GM18861 (cell line): ENCODE measurements around the gene KRTAP20-4.

Source experiments
- ATAC-seq: cut with Tn5 transposase; IDR thresholded peaks from one replicate; pipeline ENCODE4 v1.9.1; 2021; ENCODE audit not compliant: unreplicated experiment

KRTAP20-4 gene

GRCh38 chr21:30646904-30647414 lies 26.5 kb downstream of the KRTAP20-4 start:
- ATAC-seq = no peak

- ATAC-seq = no peak
These were observed 32.5 kb downstream of the KRTAP20-4 start for GRCh38 chr21:30652891-30653290.

- no peak for ATAC-seq
These were observed 48.3 kb downstream of the KRTAP20-4 start for GRCh38 chr21:30668776-30669175.
